Activated CD4-positive, alpha-beta memory T cell treated with anti-CD3 and anti-CD28 coated beads for 36 hours (primary cell): ENCODE data around the gene CT45A2. TPM values are rescaled to one million over a fixed set of nuclear protein-coding genes. Genes with fewer than 3 reads are reported as not detected.
"Not testable (repeated sequence)": the region's sequence is repeated elsewhere in the genome, so short reads cannot be mapped to it uniquely, and the experiment has no call there.

Source experiments
- CTCF ChIA-PET: fragments of 350-600 bp; sonication (Branson Sonifier 250); formaldehyde crosslinking; loops from one replicate; lab custom pipeline; 2021; ENCODE audit warnings: antibody characterized with exemption, inconsistent platforms; lab: Charles Lee
- POLR2A ChIA-PET: fragments of 350-600 bp; sonication (Branson Sonifier 250); formaldehyde crosslinking; loops from one replicate; lab custom pipeline; 2021; ENCODE audit warnings: antibody characterized with exemption; lab: Charles Lee
- DNase-seq: peaks from one replicate; pipeline ENCODE4 v3.0.0-alpha.2; 2020
- H3K27ac Mint-ChIP-seq: one replicate; pipeline ENCODE4 v1.8.0; 2021; ENCODE audit warnings: mixed read lengths
- H3K27me3 Mint-ChIP-seq: one replicate; pipeline ENCODE4 v1.8.0; 2021; ENCODE audit warnings: mixed read lengths
- H3K36me3 Mint-ChIP-seq: one replicate; pipeline ENCODE4 v1.8.0; 2021; ENCODE audit warnings: mixed read lengths
- H3K4me1 Mint-ChIP-seq: one replicate; pipeline ENCODE4 v1.8.0; 2021; ENCODE audit warnings: low read depth, mixed read lengths
- H3K4me3 Mint-ChIP-seq: one replicate; pipeline ENCODE4 v1.8.0; 2021; ENCODE audit warnings: mild to moderate bottlenecking, mixed read lengths
- H3K9me3 Mint-ChIP-seq: one replicate; pipeline ENCODE4 v1.8.0; 2021; ENCODE audit warnings: mixed read lengths
- intact Hi-C: fragments of 100-400 bp; cut with micrococcal nuclease; formaldehyde crosslinking; loops from one replicate; pipeline ENCODE4 v1.15.1; 2023
- total RNA-seq, 2 experiments: library from RNA; stranded (reverse); gene quantifications; one replicate each; pipeline ENCODE4 v1.2.3, GENCODE V29; 2021

Gene CT45A2
- total RNA-seq = not detected

GRCh38 chrX:135819912-135820311, at the start of gene CT45A2:
CT45A2 (minus strand) TSS chrX:135820012; CDS start chrX:135816265, 3,747 bp downstream.
- H3K4me3 Mint-ChIP-seq, DNase-seq, POLR2A ChIA-PET, H3K9me3 Mint-ChIP-seq, H3K36me3 Mint-ChIP-seq, CTCF ChIA-PET, H3K27me3 Mint-ChIP-seq, intact Hi-C loops, H3K27ac Mint-ChIP-seq, H3K4me1 Mint-ChIP-seq: not testable (repeated sequence)

DNA sequence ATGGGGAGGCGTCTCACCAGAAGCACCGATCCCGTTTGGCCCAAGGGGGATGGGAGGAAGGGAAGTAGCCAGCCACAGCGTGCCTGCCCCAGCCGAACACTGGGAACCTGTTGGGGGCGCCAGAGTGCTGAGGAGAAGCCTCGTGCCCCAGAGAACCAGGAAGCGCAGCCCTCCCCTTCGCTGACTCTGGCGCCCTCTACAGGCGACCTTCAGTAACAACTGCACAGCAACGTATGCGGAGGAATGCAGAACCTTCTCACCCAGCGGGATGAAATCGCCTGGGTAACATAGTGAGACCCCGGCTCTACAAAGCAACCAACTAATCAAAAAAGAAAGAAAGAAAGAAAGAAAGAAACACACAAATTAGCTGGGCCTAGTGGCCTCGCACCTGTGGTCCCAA, 34.6 kb upstream of the CT45A2 start, which contains the start of gene CT45A8:
Gene CT45A8 (minus strand): TSS at position 101 of the 400 bp plus-strand sequence. CDS start 3,755 bp downstream, outside the sequence.
- CTCF ChIA-PET, DNase-seq, H3K27me3 Mint-ChIP-seq, POLR2A ChIA-PET, H3K36me3 Mint-ChIP-seq, H3K4me1 Mint-ChIP-seq, H3K27ac Mint-ChIP-seq, H3K9me3 Mint-ChIP-seq, intact Hi-C loops, H3K4me3 Mint-ChIP-seq: not testable (repeated sequence)

DNA sequence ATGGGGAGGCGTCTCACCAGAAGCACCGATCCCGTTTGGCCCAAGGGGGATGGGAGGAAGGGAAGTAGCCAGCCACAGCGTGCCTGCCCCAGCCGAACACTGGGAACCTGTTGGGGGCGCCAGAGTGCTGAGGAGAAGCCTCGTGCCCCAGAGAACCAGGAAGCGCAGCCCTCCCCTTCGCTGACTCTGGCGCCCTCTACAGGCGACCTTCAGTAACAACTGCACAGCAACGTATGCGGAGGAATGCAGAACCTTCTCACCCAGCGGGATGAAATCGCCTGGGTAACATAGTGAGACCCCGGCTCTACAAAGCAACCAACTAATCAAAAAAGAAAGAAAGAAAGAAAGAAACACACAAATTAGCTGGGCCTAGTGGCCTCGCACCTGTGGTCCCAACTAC, 17.4 kb upstream of the CT45A2 start, which contains the start of gene CT45A7:
Gene CT45A7 (minus strand): TSS at position 101 of the 400 bp plus-strand sequence. CDS start 3,747 bp downstream, outside the sequence.
- H3K36me3 Mint-ChIP-seq, H3K27me3 Mint-ChIP-seq, H3K4me1 Mint-ChIP-seq, H3K9me3 Mint-ChIP-seq, POLR2A ChIA-PET, DNase-seq, H3K4me3 Mint-ChIP-seq, CTCF ChIA-PET, intact Hi-C loops, H3K27ac Mint-ChIP-seq: not testable (repeated sequence)

GRCh38 chrX:135802687-135803086, 17.1 kb downstream of the CT45A2 start, which contains the start of gene CT45A6:
CT45A6 (minus strand) TSS chrX:135802787; CDS start chrX:135798993, 3,794 bp downstream.
- H3K9me3 Mint-ChIP-seq, DNase-seq, H3K4me1 Mint-ChIP-seq, CTCF ChIA-PET, H3K27me3 Mint-ChIP-seq, H3K4me3 Mint-ChIP-seq, POLR2A ChIA-PET, H3K27ac Mint-ChIP-seq, H3K36me3 Mint-ChIP-seq, intact Hi-C loops: not testable (repeated sequence)

GRCh38 chrX:135785403-135785802, 34.4 kb downstream of the CT45A2 start, which contains the start of gene CT45A5:
CT45A5 (minus strand) TSS chrX:135785503; CDS start chrX:135781729, 3,774 bp downstream.
- H3K9me3 Mint-ChIP-seq, H3K36me3 Mint-ChIP-seq, DNase-seq, POLR2A ChIA-PET, H3K4me3 Mint-ChIP-seq, CTCF ChIA-PET, H3K4me1 Mint-ChIP-seq, H3K27me3 Mint-ChIP-seq, H3K27ac Mint-ChIP-seq, intact Hi-C loops: not testable (repeated sequence)

DNA sequence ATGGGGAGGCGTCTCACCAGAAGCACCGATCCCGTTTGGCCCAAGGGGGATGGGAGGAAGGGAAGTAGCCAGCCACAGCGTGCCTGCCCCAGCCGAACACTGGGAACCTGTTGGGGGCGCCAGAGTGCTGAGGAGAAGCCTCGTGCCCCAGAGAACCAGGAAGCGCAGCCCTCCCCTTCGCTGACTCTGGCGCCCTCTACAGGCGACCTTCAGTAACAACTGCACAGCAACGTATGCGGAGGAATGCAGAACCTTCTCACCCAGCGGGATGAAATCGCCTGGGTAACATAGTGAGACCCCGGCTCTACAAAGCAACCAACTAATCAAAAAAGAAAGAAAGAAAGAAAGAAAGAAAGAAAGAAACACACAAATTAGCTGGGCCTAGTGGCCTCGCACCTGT, 51.7 kb downstream of the CT45A2 start, which contains the start of gene CT45A3:
Gene CT45A3 (minus strand): TSS at position 101 of the 400 bp plus-strand sequence. CDS start 3,747 bp downstream, outside the sequence.
- H3K9me3 Mint-ChIP-seq, DNase-seq, H3K36me3 Mint-ChIP-seq, intact Hi-C loops, H3K4me1 Mint-ChIP-seq, POLR2A ChIA-PET, H3K4me3 Mint-ChIP-seq, H3K27me3 Mint-ChIP-seq, CTCF ChIA-PET, H3K27ac Mint-ChIP-seq: not testable (repeated sequence)

Other genes starting within 250 kb of the CT45A2 start
- gene CT45A1, start 106.4 kb downstream of the CT45A2 start, total RNA-seq = not detected
- not detected for gene CT45A3, start 51.8 kb downstream of the CT45A2 start, total RNA-seq
- not detected for gene CT45A5, start 34.5 kb downstream of the CT45A2 start, total RNA-seq
- gene CT45A6, start 17.2 kb downstream of the CT45A2 start, total RNA-seq = not detected
- gene CT45A7, start 17.3 kb upstream of the CT45A2 start, total RNA-seq = not detected
- gene CT45A8, start 34.5 kb upstream of the CT45A2 start, total RNA-seq = not detected
- not detected for gene CT45A9, start 51.8 kb upstream of the CT45A2 start, total RNA-seq
- not detected for gene CT45A10, start 73.4 kb upstream of the CT45A2 start, total RNA-seq
- gene SAGE1, start 73.7 kb upstream of the CT45A2 start, total RNA-seq = not detected
- 10 to 100 TPM; 20.6 to 21.4 TPM for gene MMGT1, start 154.0 kb upstream of the CT45A2 start, total RNA-seq
- gene SLC9A6, start 165.4 kb upstream of the CT45A2 start, total RNA-seq = 10 to 100 TPM; 14.3 to 14.5 TPM